Activated CD4-positive, alpha-beta memory T cell treated with anti-CD3 and anti-CD28 coated beads for 36 hours (primary cell): ENCODE measurements around the gene SCLY. TPM values are rescaled to one million over a fixed set of nuclear protein-coding genes. Genes with fewer than 3 reads are reported as not detected.

Experiments
- CTCF ChIA-PET: fragments of 350-600 bp; sonication (Branson Sonifier 250); formaldehyde crosslinking; loops from one replicate; lab custom pipeline; 2021; ENCODE audit warnings: antibody characterized with exemption, inconsistent platforms; lab: Charles Lee
- POLR2A ChIA-PET: fragments of 350-600 bp; sonication (Branson Sonifier 250); formaldehyde crosslinking; loops from one replicate; lab custom pipeline; 2021; ENCODE audit warnings: antibody characterized with exemption; lab: Charles Lee
- DNase-seq: peaks from one replicate; pipeline ENCODE4 v3.0.0-alpha.2; 2020
- H3K27ac Mint-ChIP-seq: one replicate; pipeline ENCODE4 v1.8.0; 2021; ENCODE audit warnings: mixed read lengths
- H3K27me3 Mint-ChIP-seq: one replicate; pipeline ENCODE4 v1.8.0; 2021; ENCODE audit warnings: mixed read lengths
- H3K36me3 Mint-ChIP-seq: one replicate; pipeline ENCODE4 v1.8.0; 2021; ENCODE audit warnings: mixed read lengths
- H3K4me1 Mint-ChIP-seq: one replicate; pipeline ENCODE4 v1.8.0; 2021; ENCODE audit warnings: low read depth, mixed read lengths
- H3K4me3 Mint-ChIP-seq: one replicate; pipeline ENCODE4 v1.8.0; 2021; ENCODE audit warnings: mild to moderate bottlenecking, mixed read lengths
- H3K9me3 Mint-ChIP-seq: one replicate; pipeline ENCODE4 v1.8.0; 2021; ENCODE audit warnings: mixed read lengths
- intact Hi-C: fragments of 100-400 bp; cut with micrococcal nuclease; formaldehyde crosslinking; loops from one replicate; pipeline ENCODE4 v1.15.1; 2023
- total RNA-seq, 2 experiments: library from RNA; stranded (reverse); gene quantifications; one replicate each; pipeline ENCODE4 v1.2.3, GENCODE V29; 2021

Gene SCLY
- total RNA-seq, 2 experiments from 2014 or later: 47.9 to 51.8 TPM

GRCh38 chr2:238123218-238123971 is 62.6 kb downstream of the SCLY start:
- no peak overlapping the region for H3K4me3 Mint-ChIP-seq
- ChIA-PET CTCF (no interaction called here), POLR2A (no interaction called here)
- no peak overlapping the region for H3K27ac Mint-ChIP-seq
- H3K9me3 Mint-ChIP-seq: no peaks in the 10 kb centered on the region
- no peaks in the 10 kb centered on the region for H3K4me1 Mint-ChIP-seq
- H3K27me3 Mint-ChIP-seq: peaks cover 2% of the 10 kb centered on the region
- no peak for DNase-seq
- intact Hi-C loops: no loop called here
- no peaks in the 10 kb centered on the region for H3K36me3 Mint-ChIP-seq

DNA sequence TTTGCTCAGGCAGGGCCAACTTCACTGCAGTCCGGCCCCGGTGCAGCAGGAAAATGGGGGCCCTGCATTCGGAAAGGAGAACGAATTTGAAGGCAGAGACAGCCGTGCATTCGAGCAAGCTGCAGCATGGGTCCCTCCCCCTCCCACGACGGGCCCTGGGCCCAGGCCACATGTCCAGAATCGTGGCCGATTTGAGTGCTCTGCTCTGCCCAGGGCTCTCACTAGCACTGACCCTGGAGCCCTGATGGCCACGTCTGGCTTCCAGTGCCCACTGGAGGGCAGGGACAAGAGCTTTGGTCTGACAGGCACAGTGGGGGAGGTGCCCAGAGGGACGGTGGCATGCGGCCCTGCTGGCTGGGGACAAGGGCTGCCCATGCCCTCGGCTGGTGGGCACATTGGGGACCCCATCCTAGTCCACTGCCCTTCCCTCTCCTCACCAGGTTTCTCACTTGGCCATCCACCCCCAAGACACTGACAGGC is 63.2 kb downstream of the SCLY start:
- Mint-ChIP-seq H3K9me3 (no peaks in the 10 kb centered on the region), H3K36me3 (no peaks in the 10 kb centered on the region), H3K4me1 (no peaks in the 10 kb centered on the region), H3K27ac (no peak overlapping the region), H3K27me3 (no peaks in the 10 kb centered on the region), H3K4me3 (no peak overlapping the region)
- DNase-seq: no peak
- POLR2A ChIA-PET: no interaction called here
- intact Hi-C loops: no loop called here
- CTCF ChIA-PET: no interaction called here

DNA sequence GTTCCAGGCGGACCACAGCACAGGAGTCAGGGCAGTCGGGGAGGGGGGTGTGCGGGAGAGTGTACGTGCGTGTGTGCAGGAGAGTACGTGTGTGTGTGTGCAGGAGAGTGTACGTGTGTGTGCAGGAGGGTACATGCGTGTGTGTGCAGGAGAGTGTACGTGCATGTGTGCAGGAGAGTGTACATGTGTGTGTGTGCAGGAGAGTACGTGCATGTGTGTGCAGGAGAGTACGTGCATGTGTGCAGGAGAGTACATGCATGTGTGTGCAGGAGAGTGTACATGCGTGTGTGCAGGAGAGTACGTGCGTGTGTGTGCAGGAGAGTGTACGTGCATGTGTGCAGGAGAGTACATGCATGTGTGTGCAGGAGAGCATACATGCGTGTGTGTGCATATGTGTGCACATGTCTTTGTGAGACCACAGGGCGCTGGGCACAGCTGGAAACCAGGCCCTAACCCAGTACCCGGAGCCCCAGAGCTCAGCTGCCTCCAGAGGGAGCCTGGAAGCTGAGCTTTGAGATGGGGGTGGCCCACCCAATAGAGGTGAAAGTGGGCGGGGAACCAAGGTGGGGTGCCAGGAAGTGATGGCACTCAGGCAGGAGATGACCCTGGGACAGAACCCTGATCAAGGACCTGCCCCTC is 63.8 kb downstream of the SCLY start:
- no peaks in the 10 kb centered on the region for H3K27me3 Mint-ChIP-seq
- no peaks in the 10 kb centered on the region for H3K4me1 Mint-ChIP-seq
- intact Hi-C loops: no loop called here
- H3K27ac Mint-ChIP-seq: no peak overlapping the region
- POLR2A ChIA-PET: no interaction called here
- no peaks in the 10 kb centered on the region for H3K36me3 Mint-ChIP-seq
- no peaks in the 10 kb centered on the region for H3K9me3 Mint-ChIP-seq
- DNase-seq: no peak
- CTCF ChIA-PET: no interaction called here
- no peak overlapping the region for H3K4me3 Mint-ChIP-seq

DNA sequence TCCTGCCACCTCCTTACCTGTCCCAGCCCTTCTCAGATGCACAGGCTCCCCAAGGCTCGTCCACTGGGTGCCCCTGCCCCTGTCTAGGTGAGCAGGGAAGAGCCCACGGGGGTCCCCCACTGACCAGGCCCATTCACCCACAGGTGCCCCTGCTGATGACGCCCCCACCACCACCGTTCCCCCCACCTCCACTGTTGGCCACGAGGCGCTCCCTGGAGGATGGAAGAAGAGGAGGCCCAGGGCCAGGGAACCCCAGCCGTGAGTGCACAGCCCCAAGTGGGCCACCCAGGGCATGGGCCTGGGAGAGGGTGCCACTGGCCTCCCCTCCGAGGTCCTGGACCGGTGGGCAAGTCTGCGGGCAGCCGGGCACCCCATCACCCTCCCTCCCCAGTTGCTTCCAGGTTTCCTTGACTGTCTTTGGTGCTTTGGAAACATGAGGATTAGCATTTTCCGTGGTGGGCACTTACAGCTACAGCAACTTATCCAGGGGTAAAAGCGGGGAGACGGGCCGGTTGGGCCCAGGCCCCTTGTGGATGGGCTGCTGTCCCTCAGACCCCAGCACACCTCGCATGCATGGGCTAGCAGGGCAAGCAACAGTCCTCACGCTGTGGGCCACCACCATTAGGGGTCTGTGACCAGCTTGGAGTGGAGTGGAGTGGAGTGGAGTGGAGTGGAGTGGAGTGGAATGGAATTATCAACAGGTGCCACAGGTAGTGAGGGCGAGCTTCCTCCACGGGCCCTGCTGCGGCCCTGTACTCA is 64.5 kb downstream of the SCLY start:
- no peaks in the 10 kb centered on the region for H3K36me3 Mint-ChIP-seq

GRCh38 chr2:238126338-238126737 is 65.5 kb downstream of the SCLY start:
- Mint-ChIP-seq H3K9me3 (no peaks in the 10 kb centered on the region), H3K27me3 (no peaks in the 10 kb centered on the region), H3K27ac (no peak overlapping the region), H3K4me1 (no peaks in the 10 kb centered on the region), H3K36me3 (no peaks in the 10 kb centered on the region), H3K4me3 (no peak overlapping the region)
- intact Hi-C loops: no loop called here
- ChIA-PET POLR2A (no interaction called here), CTCF (no interaction called here)
- no peak for DNase-seq

More for the DNA sequence above, 64.5 kb downstream of the SCLY start:
- no peak for DNase-seq
- Mint-ChIP-seq H3K4me3 (no peak overlapping the region), H3K27ac (no peak overlapping the region), H3K9me3 (no peaks in the 10 kb centered on the region), H3K4me1 (no peaks in the 10 kb centered on the region), H3K27me3 (no peaks in the 10 kb centered on the region)
- ChIA-PET CTCF (no interaction called here), POLR2A (no interaction called here)
- intact Hi-C loops: no loop called here

DNA sequence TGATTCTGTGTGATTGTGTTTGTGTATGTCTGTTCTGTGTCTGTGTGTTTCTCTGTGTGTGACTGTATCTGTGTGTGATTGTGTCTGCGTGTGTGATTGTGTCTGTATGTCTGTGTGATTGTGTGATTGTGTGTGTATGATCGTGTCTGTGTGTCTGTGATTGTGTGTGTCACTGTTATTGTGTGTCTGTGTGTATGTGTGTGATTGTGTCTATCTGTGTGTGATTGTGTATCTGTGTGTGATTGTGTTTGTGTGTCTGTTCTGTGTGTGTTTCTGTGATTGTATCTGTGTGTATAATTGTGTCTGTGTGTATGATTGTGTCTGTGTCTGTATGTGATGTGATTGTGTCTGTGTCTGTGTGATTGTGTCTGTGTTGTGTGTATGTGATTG is 66.0 kb downstream of the SCLY start:
- Mint-ChIP-seq H3K27ac (no peak overlapping the region), H3K4me1 (no peaks in the 10 kb centered on the region), H3K27me3 (no peaks in the 10 kb centered on the region), H3K9me3 (no peaks in the 10 kb centered on the region), H3K4me3 (no peak overlapping the region), H3K36me3 (no peaks in the 10 kb centered on the region)
- ChIA-PET CTCF (no interaction called here), POLR2A (no interaction called here)
- intact Hi-C loops: no loop called here
- DNase-seq: no peak

GRCh38 chr2:238127165-238128060 is 66.6 kb downstream of the SCLY start:
- Mint-ChIP-seq H3K9me3 (no peaks in the 10 kb centered on the region), H3K4me1 (no peaks in the 10 kb centered on the region), H3K36me3 (no peaks in the 10 kb centered on the region), H3K4me3 (no peak overlapping the region), H3K27me3 (no peaks in the 10 kb centered on the region), H3K27ac (no peak overlapping the region)
- CTCF ChIA-PET: no interaction called here
- intact Hi-C loops: no loop called here
- POLR2A ChIA-PET: no interaction called here
- peak; percentile 25 for DNase-seq

- Mint-ChIP-seq H3K27ac (no peak overlapping the region), H3K9me3 (no peaks in the 10 kb centered on the region), H3K27me3 (no peaks in the 10 kb centered on the region), H3K36me3 (no peaks in the 10 kb centered on the region), H3K4me3 (no peak overlapping the region), H3K4me1 (no peaks in the 10 kb centered on the region)
- ChIA-PET CTCF (no interaction called here), POLR2A (no interaction called here)
- no peak for DNase-seq
- intact Hi-C loops: no loop called here
Measured at GRCh38 chr2:238128061-238128440, 67.2 kb downstream of the SCLY start.

DNA sequence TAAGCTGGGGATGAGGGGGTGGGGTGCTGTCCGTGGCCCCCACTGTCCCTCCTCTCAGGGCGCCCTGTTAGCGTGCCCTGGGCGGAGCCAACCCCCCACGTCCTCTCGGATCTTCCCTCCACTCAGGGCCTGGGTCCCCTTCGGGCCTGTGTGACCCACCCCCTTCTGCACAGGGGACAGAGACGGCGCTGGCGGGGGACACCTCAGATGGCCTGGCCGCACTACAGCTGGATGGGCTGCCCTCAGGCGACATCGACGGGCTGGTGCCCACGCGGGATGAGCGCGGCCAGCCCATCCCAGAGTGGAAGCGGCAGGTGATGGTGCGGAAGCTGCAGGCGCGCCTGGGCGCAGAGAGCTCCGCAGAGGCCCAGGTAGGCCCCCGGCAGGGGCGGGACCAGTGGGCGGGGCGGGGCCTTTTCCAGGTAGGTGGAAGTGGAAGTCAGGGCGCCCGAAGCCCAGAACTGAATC is 67.8 kb downstream of the SCLY start:
- intact Hi-C loops: no loop called here
- no peak overlapping the region for H3K27ac Mint-ChIP-seq
- no peaks in the 10 kb centered on the region for H3K36me3 Mint-ChIP-seq
- DNase-seq: no peak
- no peaks in the 10 kb centered on the region for H3K27me3 Mint-ChIP-seq
- H3K4me1 Mint-ChIP-seq: no peaks in the 10 kb centered on the region
- no peak overlapping the region for H3K4me3 Mint-ChIP-seq
- ChIA-PET CTCF (no interaction called here), POLR2A (no interaction called here)
- H3K9me3 Mint-ChIP-seq: no peaks in the 10 kb centered on the region

GRCh38 chr2:238129166-238130010 is 68.6 kb downstream of the SCLY start:
- no peak for DNase-seq
- intact Hi-C loops: no loop called here
- H3K4me3 Mint-ChIP-seq: no peak overlapping the region
- ChIA-PET POLR2A (no interaction called here), CTCF (no interaction called here)
- H3K27me3 Mint-ChIP-seq: no peaks in the 10 kb centered on the region
- no peaks in the 10 kb centered on the region for H3K36me3 Mint-ChIP-seq
- H3K9me3 Mint-ChIP-seq: no peaks in the 10 kb centered on the region
- no peaks in the 10 kb centered on the region for H3K4me1 Mint-ChIP-seq
- no peak overlapping the region for H3K27ac Mint-ChIP-seq

- ChIA-PET POLR2A (no interaction called here), CTCF (no interaction called here)
- Mint-ChIP-seq H3K27me3 (no peaks in the 10 kb centered on the region), H3K4me1 (no peaks in the 10 kb centered on the region), H3K36me3 (no peaks in the 10 kb centered on the region), H3K27ac (no peak overlapping the region), H3K4me3 (no peak overlapping the region), H3K9me3 (no peaks in the 10 kb centered on the region)
- intact Hi-C loops: no loop called here
- DNase-seq: no peak
Measured at GRCh38 chr2:238130111-238130695, 69.4 kb downstream of the SCLY start.
